HepG2 (cell line): ENCODE results near the gene ZNF132. TPM values are rescaled to one million over a fixed set of nuclear protein-coding genes. Genes with fewer than 3 reads are reported as not detected.
A peak's percentile ranks its signal among the peaks of the same experiment; 100 is the strongest.

Experiments
- AGO2 ChIP-seq: fragments of 200-400 bp; formaldehyde crosslinking; optimal IDR thresholded peaks from 2 replicates; pipeline ENCODE3; 2017; ENCODE audit warnings: mild to moderate bottlenecking, low read depth, low read length, moderate library complexity
- ATF1 ChIP-seq: IDR thresholded peaks from 2 replicates; pipeline ENCODE4 v1.6.1; 2016; ENCODE audit warnings: mild to moderate bottlenecking, control low read depth
- DNMT1 ChIP-seq: sonication (generic); formaldehyde crosslinking; IDR thresholded peaks from 2 replicates; pipeline ENCODE4 v1.5.1; 2020; ENCODE audit warnings: mild to moderate bottlenecking, missing genetic modification reagents
- ETV5 ChIP-seq: IDR thresholded peaks from 2 replicates; pipeline ENCODE4 v1.6.1; 2018; ENCODE audit warnings: missing biosample characterization, missing genetic modification reagents, inconsistent platforms, borderline replicate concordance
- EZH2 ChIP-seq: conservative IDR thresholded peaks from 2 replicates; pipeline ENCODE4 v1.6.1; 2012; ENCODE audit warnings: mild to moderate bottlenecking, low read depth, low read length, moderate library complexity
- GLMP ChIP-seq: sonication (generic); formaldehyde crosslinking; IDR thresholded peaks from 2 replicates; pipeline ENCODE4 v1.9.0; 2021; ENCODE audit warnings: missing genetic modification reagents, mild to moderate bottlenecking, borderline replicate concordance
- GMEB2 ChIP-seq: IDR thresholded peaks from 2 replicates; pipeline ENCODE4 v1.6.1; 2016; ENCODE audit warnings: missing biosample characterization, missing genetic modification reagents, low read depth
- HDAC6 ChIP-seq: fragments of 200-600 bp; sonication (generic); IDR thresholded peaks from 2 replicates; pipeline ENCODE4 v1.7.0; 2017; ENCODE audit warnings: mild to moderate bottlenecking, antibody characterized with exemption, low read length, low read depth
- NFYC ChIP-seq: IDR thresholded peaks from 2 replicates; pipeline ENCODE4 v1.6.1; 2016; ENCODE audit warnings: missing genetic modification reagents, missing compliant biosample characterization
- PHF21A ChIP-seq: sonication (generic); formaldehyde crosslinking; IDR thresholded peaks from 2 replicates; pipeline ENCODE4 v1.5.0; 2020; ENCODE audit warnings: mild to moderate bottlenecking, missing genetic modification reagents
- PHF8 ChIP-seq: sonication (generic); formaldehyde crosslinking; IDR thresholded peaks from 2 replicates; pipeline ENCODE4 v1.5.0; 2020; ENCODE audit warnings: missing genetic modification reagents
- RORA ChIP-seq: sonication (generic); formaldehyde crosslinking; IDR thresholded peaks from 2 replicates; pipeline ENCODE4 v1.5.0; 2020; ENCODE audit warnings: mild to moderate bottlenecking, missing genetic modification reagents, moderate library complexity
- SMARCC2 ChIP-seq: fragments of 450-650 bp; IDR thresholded peaks from 2 replicates; pipeline ENCODE4 v1.6.1; 2017; ENCODE audit warnings: antibody characterized with exemption, mild to moderate bottlenecking
- SP4 ChIP-seq: sonication (generic); formaldehyde crosslinking; IDR thresholded peaks from 2 replicates; pipeline ENCODE4 v1.8.1; 2023; ENCODE audit warnings: mild to moderate bottlenecking, missing genetic modification reagents
- THRA ChIP-seq: sonication (generic); formaldehyde crosslinking; IDR thresholded peaks from 2 replicates; pipeline ENCODE4 v1.4.0; 2020; ENCODE audit warnings: missing genetic modification reagents, borderline replicate concordance
- XBP1 ChIP-seq: sonication (generic); formaldehyde crosslinking; IDR thresholded peaks from 2 replicates; pipeline ENCODE4 v1.5.0; 2020; ENCODE audit warnings: missing genetic modification reagents
- ZBTB33 ChIP-seq: sonication (generic); formaldehyde crosslinking; IDR thresholded peaks from 2 replicates; pipeline ENCODE4 v1.4.0; 2020; ENCODE audit warnings: missing genetic modification reagents
- ZNF337 ChIP-seq: sonication (generic); formaldehyde crosslinking; IDR thresholded peaks from 2 replicates; pipeline ENCODE4 v1.5.1; 2020; ENCODE audit warnings: missing genetic modification reagents, low read depth, mild to moderate bottlenecking, borderline replicate concordance
- ZNF770 ChIP-seq: sonication (generic); formaldehyde crosslinking; IDR thresholded peaks from 2 replicates; pipeline ENCODE4 v1.5.0; 2020; ENCODE audit warnings: mild to moderate bottlenecking, missing genetic modification reagents
- ZNF879 ChIP-seq: sonication (generic); formaldehyde crosslinking; IDR thresholded peaks from 2 replicates; pipeline ENCODE4 v1.8.1; 2023; ENCODE audit warnings: missing genetic modification reagents
- ZSCAN22 ChIP-seq: sonication (generic); formaldehyde crosslinking; IDR thresholded peaks from 2 replicates; pipeline ENCODE4 v1.4.0; 2020; ENCODE audit warnings: mild to moderate bottlenecking, missing genetic modification reagents
- polyA plus RNA-seq, 8 experiments: library from polyadenylated mRNA; depleted of rRNA in 3 of 8; stranded (reverse) in 7 of 8; unstranded in 1 of 8; fragments of >200 nt; fragmentation: Illumina TruSeq in 4 of 8; extraction: Trizol in 4 of 8; gene quantifications; 2 replicates each; pipeline versions ENCODE4 v1.2.1 to v1.2.3, GENCODE V29; 2011 to 2016; ENCODE audit warnings: low read depth in 4 of 8, missing spikeins in 1 of 8, mixed read lengths in 1 of 8; ENCODE audit not compliant: insufficient read depth in 1 of 8
- total RNA-seq, 5 experiments: library from RNA; depleted of rRNA; stranded (reverse); fragments of >200 nt; fragmentation: Illumina TruSeq; extraction: Trizol; gene quantifications; 2 replicates each; pipeline ENCODE4 v1.2.3, GENCODE V29; 2016; ENCODE audit warnings: low read depth in 1 of 5

The ZNF132 gene
- total and polyA plus RNA-seq, 2 of the 13 experiments (the other 11 are each of a cell fraction or from before 2014, with no cell fraction given) = not detected

GRCh38 chr19:58475714-58476497 lies 36.0 kb upstream of the ZNF132 start, which contains the start of gene ZNF446 (continued):
- TF ChIP-seq GLMP (CRISPR knock-in tag) (no peak), PHF21A (CRISPR knock-in tag) (peak; percentile 77), ZNF770 (CRISPR knock-in tag) (peak; percentile 59; the same call in 1 of the 2 replicates), ETV5 (peak; percentile 65), XBP1 (CRISPR knock-in tag) (peak; percentile 49; the same call in 1 of the 2 replicates), ZBTB33 (CRISPR knock-in tag) (no peak), NFYC (peak; percentile 83), PHF8 (CRISPR knock-in tag) (peak; percentile 76), EZH2 (no peak), SMARCC2 (no peak), SP4 (peak; percentile 86), ZNF879 (no peak), ATF1 (CRISPR knock-in tag) (peak; percentile 78), AGO2 (peak; percentile 94), RORA (no peak), DNMT1 (CRISPR knock-in tag) (no peak), THRA (CRISPR knock-in tag) (peak; percentile 30; the same call in 1 of the 2 replicates), GMEB2 (CRISPR knock-in tag) (peak; percentile 76), ZNF337 (CRISPR knock-in tag) (no peak), HDAC6 (no peak), ZSCAN22 (CRISPR knock-in tag) (no peak)
